Lower leg skin (tissue), 4 donors: ENCODE results near the gene FBLN1. TPM values are rescaled to one million over a fixed set of nuclear protein-coding genes. Genes with fewer than 3 reads are reported as not detected.

Source experiments
- DNase-seq, 2 donors: peaks; one replicate each; pipeline ENCODE4 v3.0.0-alpha.2; 2019; ENCODE audit warnings: low spot score in 2 of 2
- H3K4me3 ChIP-seq: fragments of 200-600 bp; sonication (generic); 2 replicates; pipeline ENCODE4 v1.5.1; 2017; ENCODE audit warnings: mild to moderate bottlenecking, low read depth; ENCODE audit not compliant: poor library complexity, severe bottlenecking
- CTCF ChIP-seq, 3 donors: fragments of 450-650 bp; IDR thresholded peaks; one replicate each; pipeline ENCODE4 v1.5.1; 2016; ENCODE audit warnings: antibody characterized with exemption in 3 of 3, mild to moderate bottlenecking in 3 of 3, moderate library complexity in 2 of 3
- POLR2A ChIP-seq, 2 donors: fragments of 450-650 bp; IDR thresholded peaks; one replicate each; pipeline ENCODE4 v1.6.1; 2016 to 2017; ENCODE audit warnings: antibody characterized with exemption in 2 of 2, mild to moderate bottlenecking in 1 of 2, moderate library complexity in 1 of 2
- WGBS, 2 donors: methylation state at CpG; one replicate each; pipeline ENCODE4 v1.1.5; 2018; 5-methylcytosine and 5-hydroxymethylcytosine counted together
- intact Hi-C: fragments of 100-400 bp; cut with DNase I; formaldehyde crosslinking; loops from one replicate; pipeline ENCODE4 v1.15.0; 2023; ENCODE audit warnings: low total_unique reads
- total RNA-seq, 4 donors: library from RNA; depleted of rRNA; stranded (reverse); fragments of >200 nt; gene quantifications; one replicate each; pipeline ENCODE4 v1.1.0, GENCODE V29; 2016

The FBLN1 gene
- total RNA-seq, 4 donors from 2014 or later = 114 to 414 (median 163) TPM

- 88 to 89% methylated on average over 18 of the region's 18 CpGs for WGBS, 2 donors
- TF ChIP-seq CTCF (IDR thresholded peaks at IDR 0.05) = no peak
- no peak for TF ChIP-seq POLR2A (IDR thresholded peaks at IDR 0.05)
- intact Hi-C loops = loop anchor here (5.0 kb wide), 1 partner anchor 70 kb away; no protein-coding TSS in a partner anchor
- DNase-seq = peak in 1 of 2 donors; percentile 58
- H3K4me3 ChIP-seq = no peak overlapping the region
These were observed 145.0 kb downstream of the FBLN1 start for GRCh38 chr22:45647532-45648225.

DNA sequence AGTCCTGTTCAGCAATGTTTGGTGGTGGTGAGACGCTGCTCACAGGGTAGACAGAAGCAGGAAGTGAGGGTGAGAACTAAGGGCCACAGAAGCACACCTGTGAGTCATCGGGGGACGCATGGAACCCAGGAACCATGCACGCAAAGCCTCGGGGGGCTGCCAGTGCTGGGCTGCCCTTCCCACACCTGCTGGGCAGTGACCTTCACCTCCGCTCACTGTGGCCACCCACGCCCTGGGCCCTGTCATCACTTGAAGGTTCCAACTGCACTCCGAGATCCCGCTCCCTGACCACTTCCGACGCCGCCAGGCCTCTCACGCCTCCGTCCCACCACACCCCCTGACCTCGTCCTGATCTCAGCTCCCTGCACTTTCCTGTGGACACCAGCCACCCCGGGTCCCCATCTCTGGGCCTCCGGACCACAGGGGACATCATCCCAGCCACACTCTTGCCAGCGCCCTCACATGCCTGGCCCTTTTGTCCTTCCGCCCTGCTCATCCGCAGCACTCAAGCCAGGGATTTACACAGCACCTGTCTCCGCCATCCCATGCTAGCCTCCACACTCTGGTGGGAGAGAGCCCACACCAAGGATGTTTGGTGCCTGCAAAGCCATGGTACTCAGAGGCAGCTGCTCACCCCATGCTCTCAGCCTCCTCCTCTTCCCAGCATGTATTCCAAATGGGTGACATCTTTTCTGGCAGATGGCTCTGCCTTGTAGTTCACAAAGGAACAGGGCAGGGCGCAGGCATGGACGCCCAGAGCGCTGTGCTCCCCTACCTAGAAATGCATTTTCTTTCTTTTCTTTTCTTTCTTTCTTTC is 145.8 kb downstream of the FBLN1 start:
- 84 to 87% methylated on average over 24 of the region's 24 CpGs for WGBS, 2 donors
- TF ChIP-seq CTCF (IDR thresholded peaks at IDR 0.05) (no peak), POLR2A (IDR thresholded peaks at IDR 0.05) (no peak)
- no peak overlapping the region for H3K4me3 ChIP-seq
- intact Hi-C loops = loop anchor here (5.0 kb wide), 1 partner anchor 71 kb away; no protein-coding TSS in a partner anchor
- DNase-seq = peak in 1 of 2 donors; percentile 80

GRCh38 chr22:45649809-45650208 is 147.1 kb downstream of the FBLN1 start:
- TF ChIP-seq CTCF (IDR thresholded peaks at IDR 0.05) (no peak), POLR2A (IDR thresholded peaks at IDR 0.05) (no peak)
- 93 to 98% methylated on average over 6 of the region's 6 CpGs for WGBS, 2 donors
- no peak overlapping the region for H3K4me3 ChIP-seq
- intact Hi-C loops = loop anchor here (5.0 kb wide), 1 partner anchor 73 kb away; no protein-coding TSS in a partner anchor
- DNase-seq = peak in 1 of 2 donors; percentile 48

GRCh38 chr22:45650721-45651120 is 148.0 kb downstream of the FBLN1 start:
- no peak overlapping the region for H3K4me3 ChIP-seq
- TF ChIP-seq POLR2A (IDR thresholded peaks at IDR 0.05) (no peak), CTCF (IDR thresholded peaks at IDR 0.05) (no peak)
- intact Hi-C loops = no loop called here
- WGBS, 2 donors = 87% methylated on average over 12 of the region's 12 CpGs
- no peak for DNase-seq

Other genes starting within 250 kb of the FBLN1 start
- gene UPK3A, start 217.9 kb upstream of the FBLN1 start, total RNA-seq = under 1 TPM in 1 of 4 donors, not detected in 3; 0.49 TPM
- gene FAM118A, start 192.9 kb upstream of the FBLN1 start, total RNA-seq = 10 to 100 TPM; 11.9 to 40.7 (median 25.0) TPM
- gene SMC1B, start 89.3 kb upstream of the FBLN1 start, total RNA-seq = not detected
- 1 to 10 TPM in 2 of 4 donors, under 1 TPM in 2; 0.17 to 2.3 (median 1.1) TPM for gene RIBC2, start 89.2 kb upstream of the FBLN1 start, total RNA-seq
- 10 to 100 TPM; 35.5 to 83.3 (median 51.1) TPM for gene ATXN10, start 169.0 kb downstream of the FBLN1 start, total RNA-seq